ENCODE data around the gene CELSR2. TPM values are rescaled to one million over a fixed set of nuclear protein-coding genes. Genes with fewer than 3 reads are reported as not detected.
A peak's percentile ranks its signal among the peaks of the same experiment; 100 is the strongest.

Gene CELSR2
- polyA plus RNA-seq, 3 donors, result 24.0 to 28.6 (median 26.0) TPM

DNA sequence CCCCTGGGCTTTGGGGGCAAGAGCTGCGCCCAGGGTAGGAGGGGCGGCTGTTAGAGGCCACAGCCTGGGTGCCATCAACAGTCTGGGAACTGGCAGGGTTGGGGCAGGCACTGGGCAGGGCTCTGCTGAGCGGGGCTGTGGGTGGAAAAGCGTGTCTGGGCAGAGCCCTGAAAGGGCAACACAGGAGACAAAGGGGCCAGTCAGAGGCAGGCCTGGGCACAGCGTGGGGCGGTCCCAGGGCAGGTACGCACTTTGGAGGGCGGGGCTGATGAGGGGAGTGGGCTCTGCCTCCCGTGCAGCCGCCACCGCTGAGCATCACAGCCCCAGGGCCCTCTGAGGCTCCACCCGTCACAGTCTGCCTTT lies 13.9 kb downstream of the CELSR2 start:
- no peak for DNase-seq (ENCODE audit: low read depth in 3 of 3, low spot score in 2 of 3)

DNA sequence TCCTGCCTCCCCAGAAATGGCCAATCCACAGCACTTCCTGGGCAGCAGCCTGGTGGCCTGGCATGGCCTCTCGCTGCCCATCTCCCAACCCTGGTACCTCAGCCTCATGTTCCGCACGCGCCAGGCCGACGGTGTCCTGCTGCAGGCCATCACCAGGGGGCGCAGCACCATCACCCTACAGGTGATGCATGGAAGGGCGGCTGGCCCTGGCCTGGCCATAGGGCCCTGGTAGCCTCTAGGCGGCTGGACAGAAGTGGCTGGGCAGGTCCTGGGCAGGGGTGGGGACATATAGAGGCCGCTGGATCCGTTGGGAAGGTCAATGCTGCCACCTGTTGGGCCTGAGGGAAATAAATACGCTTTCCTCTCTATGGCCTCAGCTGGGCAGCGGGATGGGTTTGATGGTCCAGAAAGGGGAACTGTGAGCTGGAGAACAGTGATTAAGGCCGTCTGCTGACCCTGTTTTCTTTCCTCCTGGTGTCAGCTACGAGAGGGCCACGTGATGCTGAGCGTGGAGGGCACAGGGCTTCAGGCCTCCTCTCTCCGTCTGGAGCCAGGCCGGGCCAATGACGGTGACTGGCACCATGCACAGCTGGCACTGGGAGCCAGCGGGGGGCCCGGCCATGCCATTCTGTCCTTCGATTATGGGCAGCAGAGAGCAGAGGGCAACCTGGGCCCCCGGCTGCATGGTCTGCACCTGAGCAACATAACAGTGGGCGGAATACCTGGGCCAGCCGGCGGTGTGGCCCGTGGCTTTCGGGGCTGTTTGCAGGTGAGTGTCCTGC lies 14.4 kb downstream of the CELSR2 start:
- DNase-seq (ENCODE audit: low read depth in 3 of 3, low spot score in 2 of 3), result peak in 1 of 3 donors; percentile 64

DNA sequence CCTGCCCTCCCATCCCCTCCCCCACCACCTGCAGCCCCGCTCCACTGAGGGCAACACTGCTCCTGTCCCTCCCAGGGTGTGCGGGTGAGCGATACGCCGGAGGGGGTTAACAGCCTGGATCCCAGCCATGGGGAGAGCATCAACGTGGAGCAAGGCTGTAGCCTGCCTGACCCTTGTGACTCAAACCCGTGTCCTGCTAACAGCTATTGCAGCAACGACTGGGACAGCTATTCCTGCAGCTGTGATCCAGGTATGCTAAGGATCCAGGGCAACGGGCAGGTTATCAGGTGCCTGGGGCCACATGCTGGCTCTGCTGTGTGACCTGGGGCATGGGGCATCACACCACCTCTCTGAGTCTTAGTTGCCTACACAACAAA lies 15.0 kb downstream of the CELSR2 start:
- DNase-seq (ENCODE audit: low read depth in 3 of 3, low spot score in 2 of 3), result no peak

DNA sequence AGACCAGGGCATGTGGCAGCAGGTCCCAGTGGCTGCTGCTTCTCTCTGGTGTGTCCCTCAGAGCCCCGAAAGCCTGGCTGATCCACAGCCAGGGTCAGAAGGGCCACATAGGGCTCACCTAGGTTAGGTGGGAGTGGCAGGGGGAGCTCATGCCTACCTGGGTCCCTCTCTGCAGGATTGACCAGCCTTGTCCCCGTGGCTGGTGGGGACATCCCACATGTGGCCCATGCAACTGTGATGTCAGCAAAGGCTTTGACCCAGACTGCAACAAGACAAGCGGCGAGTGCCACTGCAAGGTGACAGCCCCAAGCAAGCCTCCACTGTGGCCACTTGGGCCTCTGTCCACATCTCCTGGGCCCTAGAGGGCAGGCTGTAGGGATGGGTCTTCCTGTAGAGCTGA lies 15.7 kb downstream of the CELSR2 start:
- no peak for DNase-seq (ENCODE audit: low read depth in 3 of 3, low spot score in 2 of 3)

DNA sequence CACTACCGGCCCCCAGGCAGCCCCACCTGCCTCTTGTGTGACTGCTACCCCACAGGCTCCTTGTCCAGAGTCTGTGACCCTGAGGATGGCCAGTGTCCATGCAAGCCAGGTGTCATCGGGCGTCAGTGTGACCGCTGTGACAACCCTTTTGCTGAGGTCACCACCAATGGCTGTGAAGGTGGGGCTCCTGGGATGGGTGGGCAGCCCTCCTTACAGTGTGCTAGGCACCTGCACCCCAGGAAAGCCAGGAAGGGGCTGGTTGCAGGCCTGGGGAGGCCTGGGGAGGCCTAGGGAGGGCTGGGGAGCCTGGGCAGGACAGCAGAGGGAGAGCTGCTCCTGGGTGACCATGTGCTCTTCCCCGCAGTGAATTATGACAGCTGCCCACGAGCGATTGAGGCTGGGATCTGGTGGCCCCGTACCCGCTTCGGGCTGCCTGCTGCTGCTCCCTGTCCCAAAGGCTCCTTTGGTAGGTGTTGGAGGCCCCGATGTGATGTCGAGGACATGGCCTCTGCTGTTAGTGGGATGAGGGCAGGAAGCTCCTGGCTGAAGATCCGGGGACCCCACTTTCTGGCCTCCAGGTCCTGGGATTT lies 16.5 kb downstream of the CELSR2 start:
- no peak for DNase-seq (ENCODE audit: low read depth in 3 of 3, low spot score in 2 of 3)

DNA sequence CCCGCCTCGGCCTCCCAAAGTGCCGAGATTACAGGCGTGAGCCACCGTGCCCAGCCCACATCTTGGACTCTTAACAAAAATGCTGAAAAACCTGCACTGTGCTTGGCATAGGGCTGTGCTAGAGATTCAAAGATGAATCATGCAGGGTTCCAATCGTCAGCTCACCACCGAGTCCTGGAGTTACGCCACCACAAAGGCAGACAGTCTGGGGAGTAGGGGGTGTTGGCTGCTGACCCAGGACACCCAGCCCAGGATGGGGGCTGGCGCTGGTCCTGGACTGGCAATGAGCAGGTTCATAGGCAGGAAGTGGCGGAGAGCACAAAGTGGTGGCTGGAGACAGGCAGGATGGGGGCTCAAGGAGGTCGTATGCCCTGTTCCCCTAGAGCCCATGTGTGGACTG lies 17.6 kb downstream of the CELSR2 start:
- DNase-seq (ENCODE audit: low read depth in 3 of 3, low spot score in 2 of 3), result no peak

DNA sequence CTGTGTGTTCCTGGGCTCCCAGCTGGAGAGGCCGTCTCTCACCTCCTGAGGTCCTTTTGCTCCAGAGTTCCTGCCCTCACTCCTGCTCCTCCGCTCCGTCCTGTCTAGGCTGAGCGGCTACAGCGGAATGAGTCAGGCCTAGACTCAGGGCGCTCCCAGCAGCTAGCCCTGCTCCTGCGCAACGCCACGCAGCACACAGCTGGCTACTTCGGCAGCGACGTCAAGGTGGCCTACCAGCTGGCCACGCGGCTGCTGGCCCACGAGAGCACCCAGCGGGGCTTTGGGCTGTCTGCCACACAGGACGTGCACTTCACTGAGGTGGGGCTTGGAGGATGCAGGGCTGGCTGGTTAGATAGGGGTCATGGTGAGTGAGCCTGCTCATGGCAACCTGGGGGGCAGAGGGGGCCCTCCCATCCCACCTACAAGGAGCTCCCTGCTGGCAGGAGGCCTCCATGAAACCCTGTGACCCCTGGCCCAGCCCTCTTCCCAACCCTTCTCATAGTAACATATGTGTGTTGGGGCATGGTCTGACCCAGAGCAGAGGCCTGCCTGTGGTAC lies 18.5 kb downstream of the CELSR2 start:
- no peak for DNase-seq (ENCODE audit: low read depth in 3 of 3, low spot score in 2 of 3)

DNA sequence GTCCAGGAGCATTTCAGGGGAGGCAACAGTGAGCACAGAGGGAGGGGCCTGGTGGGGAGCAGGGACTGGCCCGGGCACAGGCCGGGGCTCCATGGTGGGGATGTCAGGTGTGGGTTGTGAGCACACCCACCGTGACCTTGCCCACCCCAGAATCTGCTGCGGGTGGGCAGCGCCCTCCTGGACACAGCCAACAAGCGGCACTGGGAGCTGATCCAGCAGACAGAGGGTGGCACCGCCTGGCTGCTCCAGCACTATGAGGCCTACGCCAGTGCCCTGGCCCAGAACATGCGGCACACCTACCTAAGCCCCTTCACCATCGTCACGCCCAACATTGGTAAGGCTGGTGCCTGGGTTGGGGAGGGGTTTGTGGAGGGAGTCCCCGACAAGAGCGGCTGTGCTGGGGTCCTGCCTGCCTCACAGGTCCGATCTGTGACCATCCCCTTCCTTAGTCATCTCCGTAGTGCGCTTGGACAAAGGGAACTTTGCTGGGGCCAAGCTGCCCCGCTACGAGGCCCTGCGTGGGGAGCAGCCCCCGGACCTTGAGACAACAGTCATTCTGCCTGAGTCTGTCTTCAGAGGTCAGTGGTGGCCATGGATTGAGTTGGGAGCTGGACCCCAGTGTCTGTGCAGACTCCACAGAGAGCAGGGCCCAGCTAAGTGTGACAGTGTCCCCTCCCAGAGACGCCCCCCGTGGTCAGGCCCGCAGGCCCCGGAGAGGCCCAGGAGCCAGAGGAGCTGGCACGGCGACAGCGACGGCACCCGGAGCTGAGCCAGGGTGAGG lies 19.3 kb downstream of the CELSR2 start:
- no peak for DNase-seq (ENCODE audit: low read depth in 3 of 3, low spot score in 2 of 3)

DNA sequence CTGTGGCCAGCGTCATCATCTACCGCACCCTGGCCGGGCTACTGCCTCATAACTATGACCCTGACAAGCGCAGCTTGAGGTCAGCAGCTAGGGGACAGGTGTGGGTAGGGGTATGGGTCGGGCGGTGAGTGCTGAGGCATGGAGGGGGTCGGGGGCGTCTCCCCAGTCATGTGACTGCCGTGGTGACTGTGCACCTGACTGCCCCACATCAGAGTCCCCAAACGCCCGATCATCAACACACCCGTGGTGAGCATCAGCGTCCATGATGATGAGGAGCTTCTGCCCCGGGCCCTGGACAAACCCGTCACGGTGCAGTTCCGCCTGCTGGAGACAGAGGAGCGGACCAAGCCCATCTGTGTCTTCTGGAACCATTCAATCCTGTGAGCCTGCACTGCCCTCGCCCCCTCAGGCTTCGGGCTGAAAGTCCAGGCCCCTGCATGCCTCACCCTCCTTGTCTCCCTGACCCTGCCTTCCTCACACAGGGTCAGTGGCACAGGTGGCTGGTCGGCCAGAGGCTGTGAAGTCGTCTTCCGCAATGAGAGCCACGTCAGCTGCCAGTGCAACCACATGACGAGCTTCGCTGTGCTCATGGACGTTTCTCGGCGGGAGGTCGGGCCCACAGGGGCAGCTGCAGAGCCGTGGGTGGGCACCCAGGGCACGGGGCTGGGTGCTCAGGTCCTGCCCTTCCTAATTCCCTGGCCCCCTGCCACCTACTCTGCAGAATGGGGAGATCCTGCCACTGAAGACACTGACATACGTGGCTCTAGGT lies 20.1 kb downstream of the CELSR2 start:
- DNase-seq (ENCODE audit: low read depth in 3 of 3, low spot score in 2 of 3), result no peak

DNA sequence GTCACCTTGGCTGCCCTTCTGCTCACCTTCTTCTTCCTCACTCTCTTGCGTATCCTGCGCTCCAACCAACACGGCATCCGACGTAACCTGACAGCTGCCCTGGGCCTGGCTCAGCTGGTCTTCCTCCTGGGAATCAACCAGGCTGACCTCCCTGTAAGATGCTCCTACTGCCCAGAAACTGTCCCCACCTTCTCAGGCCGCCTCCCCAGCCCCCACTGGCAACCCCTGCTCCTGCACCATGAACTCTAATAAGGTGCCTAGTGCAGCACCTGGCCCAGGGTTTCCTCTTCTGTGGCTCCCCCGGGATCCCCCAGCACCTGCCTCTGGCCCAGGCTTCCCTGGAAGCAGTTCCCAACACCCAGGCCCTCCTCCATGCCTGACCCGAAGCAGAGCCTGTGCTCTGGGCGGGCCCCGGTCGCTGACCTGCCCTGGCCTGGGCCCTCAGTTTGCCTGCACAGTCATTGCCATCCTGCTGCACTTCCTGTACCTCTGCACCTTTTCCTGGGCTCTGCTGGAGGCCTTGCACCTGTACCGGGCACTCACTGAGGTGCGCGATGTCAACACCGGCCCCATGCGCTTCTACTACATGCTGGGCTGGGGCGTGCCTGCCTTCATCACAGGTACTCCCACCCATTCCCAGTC lies 20.8 kb downstream of the CELSR2 start:
- no peak for DNase-seq (ENCODE audit: low read depth in 3 of 3, low spot score in 2 of 3)

DNA sequence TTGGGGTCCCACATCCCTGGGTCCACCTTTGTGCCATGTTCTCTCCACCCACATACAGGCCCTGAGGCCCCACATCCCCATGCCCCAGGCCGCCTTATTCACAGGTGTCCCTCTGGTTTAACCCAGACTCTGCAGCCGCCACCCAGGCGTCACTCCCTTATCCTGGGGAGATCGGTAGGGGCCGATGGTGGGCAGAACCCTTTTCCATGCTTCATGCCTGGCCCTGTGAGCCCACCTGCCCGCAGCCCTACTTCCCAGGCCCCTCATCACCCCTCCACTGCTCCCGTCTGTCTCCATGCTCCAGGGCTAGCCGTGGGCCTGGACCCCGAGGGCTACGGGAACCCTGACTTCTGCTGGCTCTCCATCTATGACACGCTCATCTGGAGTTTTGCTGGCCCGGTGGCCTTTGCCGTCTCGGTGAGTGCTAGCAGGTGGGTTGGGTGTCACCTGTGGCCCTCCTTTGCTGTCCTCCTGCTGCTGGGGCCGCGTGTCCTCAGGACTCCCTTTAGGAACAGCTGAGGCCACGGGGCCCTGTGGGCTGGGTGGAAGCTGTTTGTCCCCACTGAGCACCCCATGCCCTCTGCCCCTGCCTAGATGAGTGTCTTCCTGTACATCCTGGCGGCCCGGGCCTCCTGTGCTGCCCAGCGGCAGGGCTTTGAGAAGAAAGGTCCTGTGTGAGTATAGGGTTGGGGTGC lies 21.4 kb downstream of the CELSR2 start:
- no peak for DNase-seq (ENCODE audit: low read depth in 3 of 3, low spot score in 2 of 3)

DNA sequence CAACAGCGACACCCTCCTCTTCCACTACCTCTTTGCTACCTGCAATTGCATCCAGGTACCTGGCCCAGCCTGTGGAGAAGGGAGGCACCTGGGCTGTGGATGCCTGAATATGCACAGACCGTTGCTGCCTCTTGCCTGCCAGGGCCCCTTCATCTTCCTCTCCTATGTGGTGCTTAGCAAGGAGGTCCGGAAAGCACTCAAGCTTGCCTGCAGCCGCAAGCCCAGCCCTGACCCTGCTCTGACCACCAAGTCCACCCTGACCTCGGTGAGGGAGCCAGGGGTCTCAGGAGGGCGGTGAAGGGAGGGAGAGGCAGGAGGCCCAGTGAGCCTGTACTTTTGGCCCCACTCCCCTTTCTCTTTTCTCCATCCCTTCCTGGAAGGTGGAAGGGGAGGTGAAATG lies 22.1 kb downstream of the CELSR2 start:
- no peak for DNase-seq (ENCODE audit: low read depth in 3 of 3, low spot score in 2 of 3)

DNA sequence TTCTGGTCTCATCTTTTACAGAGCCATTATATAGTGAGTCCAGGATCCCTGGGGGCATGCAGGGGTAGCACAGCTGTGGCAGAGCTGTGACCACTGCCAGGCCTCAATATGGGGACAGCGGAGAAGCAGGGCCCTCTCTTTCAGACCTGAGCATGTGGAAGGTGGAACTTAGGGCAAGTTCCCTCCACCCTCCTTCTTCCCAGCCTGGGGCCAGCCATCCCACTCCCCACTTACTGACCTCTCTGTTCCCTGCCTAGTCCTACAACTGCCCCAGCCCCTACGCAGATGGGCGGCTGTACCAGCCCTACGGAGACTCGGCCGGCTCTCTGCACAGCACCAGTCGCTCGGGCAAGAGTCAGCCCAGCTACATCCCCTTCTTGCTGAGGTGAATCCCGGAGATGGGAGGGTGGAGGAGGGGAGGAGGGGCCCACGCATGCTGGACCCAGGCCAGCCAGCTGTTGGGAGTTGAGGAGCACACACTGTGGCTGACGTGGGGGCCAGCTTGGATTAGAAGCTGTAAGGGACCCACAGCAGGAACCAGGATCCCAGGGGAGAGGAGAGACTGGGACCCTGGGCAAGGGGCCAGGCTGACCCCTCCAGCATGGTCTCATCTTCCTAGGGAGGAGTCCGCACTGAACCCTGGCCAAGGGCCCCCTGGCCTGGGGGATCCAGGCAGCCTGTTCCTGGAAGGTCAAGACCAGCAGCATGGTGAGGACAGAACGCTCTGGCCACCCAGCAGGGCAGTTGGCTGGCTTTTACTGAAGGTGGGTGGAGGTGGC lies 22.9 kb downstream of the CELSR2 start:
- no peak for DNase-seq (ENCODE audit: low read depth in 3 of 3, low spot score in 2 of 3)

DNA sequence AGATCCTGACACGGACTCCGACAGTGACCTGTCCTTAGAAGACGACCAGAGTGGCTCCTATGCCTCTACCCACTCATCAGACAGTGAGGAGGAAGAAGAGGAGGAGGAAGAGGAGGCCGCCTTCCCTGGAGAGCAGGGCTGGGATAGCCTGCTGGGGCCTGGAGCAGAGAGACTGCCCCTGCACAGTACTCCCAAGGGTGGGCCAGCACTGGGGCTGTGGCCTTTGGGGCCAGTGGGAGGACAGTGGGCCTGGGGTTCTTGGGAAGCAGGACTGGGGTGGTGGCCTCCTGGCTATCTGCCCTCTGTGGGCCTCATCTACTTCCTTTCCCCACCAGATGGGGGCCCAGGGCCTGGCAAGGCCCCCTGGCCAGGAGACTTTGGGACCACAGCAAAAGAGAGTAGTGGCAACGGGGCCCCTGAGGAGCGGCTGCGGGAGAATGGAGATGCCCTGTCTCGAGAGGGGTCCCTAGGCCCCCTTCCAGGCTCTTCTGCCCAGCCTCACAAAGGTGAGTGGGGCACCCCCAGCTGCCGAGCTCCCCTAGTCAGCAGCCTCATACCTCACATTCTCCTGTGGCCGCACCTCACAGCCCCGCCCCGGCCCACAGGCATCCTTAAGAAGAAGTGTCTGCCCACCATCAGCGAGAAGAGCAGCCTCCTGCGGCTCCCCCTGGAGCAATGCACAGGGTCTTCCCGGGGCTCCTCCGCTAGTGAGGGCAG lies 23.6 kb downstream of the CELSR2 start:
- DNase-seq (ENCODE audit: low read depth in 3 of 3, low spot score in 2 of 3), result no peak

DNA sequence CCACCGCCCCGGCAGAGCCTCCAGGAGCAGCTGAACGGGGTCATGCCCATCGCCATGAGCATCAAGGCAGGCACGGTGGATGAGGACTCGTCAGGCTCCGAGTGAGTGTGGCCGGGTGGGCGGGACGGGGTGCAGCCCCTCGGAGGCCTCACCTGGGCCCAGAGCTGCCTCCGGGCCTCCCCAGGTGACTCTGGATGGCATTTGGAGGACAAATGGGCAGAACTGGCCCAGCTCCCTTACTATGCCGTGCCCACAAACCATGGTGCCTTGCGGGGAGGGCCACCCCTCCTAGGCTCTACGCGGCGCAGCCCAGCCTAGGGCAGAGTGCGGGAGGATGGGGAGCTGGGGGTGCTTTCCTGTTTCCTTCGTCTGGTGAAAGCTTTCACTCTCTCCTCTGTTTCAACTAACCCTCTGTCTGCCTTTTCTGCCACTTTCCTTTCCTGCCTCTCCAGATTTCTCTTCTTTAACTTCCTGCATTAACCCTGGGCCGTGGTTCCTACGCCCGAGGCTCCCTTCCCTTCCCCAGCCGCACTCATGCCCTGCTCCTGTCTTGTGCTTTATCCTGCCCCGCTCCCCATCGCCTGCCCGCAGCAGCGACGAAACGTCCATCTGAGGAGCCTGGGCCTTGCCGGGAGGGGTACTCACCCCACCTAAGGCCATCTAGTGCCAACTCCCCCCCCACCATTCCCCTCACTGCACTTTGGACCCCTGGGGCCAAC lies 24.4 kb downstream of the CELSR2 start:
- no peak for DNase-seq (ENCODE audit: low read depth in 3 of 3, low spot score in 2 of 3)

DNA sequence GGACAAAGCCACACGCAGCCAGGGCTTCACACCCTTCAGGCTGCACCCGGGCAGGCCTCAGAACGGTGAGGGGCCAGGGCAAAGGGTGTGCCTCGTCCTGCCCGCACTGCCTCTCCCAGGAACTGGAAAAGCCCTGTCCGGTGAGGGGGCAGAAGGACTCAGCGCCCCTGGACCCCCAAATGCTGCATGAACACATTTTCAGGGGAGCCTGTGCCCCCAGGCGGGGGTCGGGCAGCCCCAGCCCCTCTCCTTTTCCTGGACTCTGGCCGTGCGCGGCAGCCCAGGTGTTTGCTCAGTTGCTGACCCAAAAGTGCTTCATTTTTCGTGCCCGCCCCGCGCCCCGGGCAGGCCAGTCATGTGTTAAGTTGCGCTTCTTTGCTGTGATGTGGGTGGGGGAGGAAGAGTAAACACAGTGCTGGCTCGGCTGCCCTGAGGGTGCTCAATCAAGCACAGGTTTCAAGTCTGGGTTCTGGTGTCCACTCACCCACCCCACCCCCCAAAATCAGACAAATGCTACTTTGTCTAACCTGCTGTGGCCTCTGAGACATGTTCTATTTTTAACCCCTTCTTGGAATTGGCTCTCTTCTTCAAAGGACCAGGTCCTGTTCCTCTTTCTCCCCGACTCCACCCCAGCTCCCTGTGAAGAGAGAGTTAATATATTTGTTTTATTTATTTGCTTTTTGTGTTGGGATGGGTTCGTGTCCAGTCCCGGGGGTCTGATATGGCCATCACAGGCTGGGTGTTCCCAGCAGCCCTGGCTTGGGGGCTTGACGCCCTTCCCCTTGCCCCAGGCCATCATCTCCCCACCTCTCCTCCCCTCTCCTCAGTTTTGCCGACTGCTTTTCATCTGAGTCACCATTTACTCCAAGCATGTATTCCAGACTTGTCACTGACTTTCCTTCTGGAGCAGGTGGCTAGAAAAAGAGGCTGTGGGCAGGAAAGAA lies 25.5 kb downstream of the CELSR2 start:
- DNase-seq (ENCODE audit: low read depth in 3 of 3, low spot score in 2 of 3), result peak in 1 of 3 donors; percentile 61
